Vagina (tissue), 2 donors: ENCODE results near the gene BICD1. TPM values are rescaled to one million over a fixed set of nuclear protein-coding genes. Genes with fewer than 3 reads are reported as not detected.

Experiments used
- DNase-seq, 2 donors: peaks; one replicate each; pipeline ENCODE4 v3.0.0-alpha.2; 2017; ENCODE audit errors: extremely low spot score in 2 of 2
- H3K27ac ChIP-seq: fragments of 200-600 bp; sonication (generic); one replicate; pipeline ENCODE4 v1.5.1; 2019
- H3K27me3 ChIP-seq: fragments of 200-600 bp; sonication (generic); one replicate; pipeline ENCODE4 v1.5.1; 2019
- H3K36me3 ChIP-seq, 2 donors: fragments of 200-600 bp; sonication (generic); one replicate each; pipeline ENCODE4 v1.5.1; 2017 to 2019
- H3K4me1 ChIP-seq: fragments of 200-600 bp; sonication (generic); one replicate; pipeline ENCODE4 v1.5.1; 2019
- H3K4me3 ChIP-seq, 2 donors: fragments of 200-600 bp; sonication (generic); 1 replicate in 1 of 2; 2 replicates in 1 of 2; pipeline ENCODE4 v1.5.1; 2016 to 2019
- H3K9me3 ChIP-seq: fragments of 200-600 bp; sonication (generic); one replicate; pipeline ENCODE4 v1.5.1; 2019
- POLR2A ChIP-seq, 2 donors: fragments of 450-650 bp; IDR thresholded peaks; one replicate each; pipeline ENCODE4 v1.6.1; 2017; ENCODE audit warnings: antibody characterized with exemption in 2 of 2, mild to moderate bottlenecking in 2 of 2, moderate library complexity in 2 of 2
- POLR2AphosphoS5 ChIP-seq, 2 donors: sonication (generic); formaldehyde crosslinking; IDR thresholded peaks; one replicate each; pipeline ENCODE4 v1.9.0; 2017; ENCODE audit warnings: antibody characterized with exemption in 2 of 2, mild to moderate bottlenecking in 2 of 2, low read depth in 1 of 2; ENCODE audit not compliant: insufficient read depth in 1 of 2
- intact Hi-C: fragments of 100-400 bp; cut with DNase I; formaldehyde crosslinking; loops from one replicate; pipeline ENCODE4 v1.15.1; 2023
- total RNA-seq: library from RNA; depleted of rRNA; stranded (reverse); fragments of >200 nt; gene quantifications from one replicate; pipeline ENCODE4 v1.2.3, GENCODE V29; 2016
- TF ChIP-seq, protein P1 (sequence below), 3 experiments: fragments of 450-650 bp in 2 of 3; fragments of 200-600 bp in 1 of 3; sonication (generic) in 1 of 3; IDR thresholded peaks; one replicate each; pipeline ENCODE4 v1.5.1; 2017 to 2019; ENCODE audit warnings: antibody characterized with exemption in 3 of 3, mild to moderate bottlenecking in 2 of 3, moderate library complexity in 2 of 3

The BICD1 gene
- total RNA-seq, 1 donor from 2014 or later = 19.6 TPM

DNA sequence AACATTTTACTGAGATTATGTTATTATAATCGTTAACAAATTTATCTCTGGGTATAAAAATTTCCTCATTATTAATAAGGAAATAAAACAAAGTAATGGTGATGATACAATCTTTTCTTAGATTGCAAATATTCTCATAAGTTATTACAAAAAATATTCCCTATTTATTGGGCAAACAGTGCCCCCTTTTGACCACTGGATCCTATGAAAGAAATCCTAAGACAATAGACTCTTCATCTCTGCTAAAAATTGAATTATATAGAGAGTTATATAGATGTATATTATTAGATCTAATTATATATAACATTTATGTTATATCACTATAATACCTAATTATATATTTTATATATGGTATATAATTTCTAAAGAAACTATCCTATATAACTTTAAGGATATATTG is 198.5 kb downstream of the BICD1 start:
- H3K27me3 ChIP-seq = no peaks in the 10 kb centered on the region
- H3K36me3 ChIP-seq = no peaks in the 10 kb centered on the region
- no peaks in the 10 kb centered on the region for H3K4me1 ChIP-seq
- intact Hi-C loops = loop anchor here (2.0 to 10.0 kb wide), 3 partner anchors 244 to 650 kb away; partner anchors contain the start of gene ETFBKMT
- no peak overlapping the region for H3K27ac ChIP-seq
- H3K4me3 ChIP-seq = no peak overlapping the region
- no peaks in the 10 kb centered on the region for H3K9me3 ChIP-seq
- no peak for DNase-seq
- no peak for TF ChIP-seq POLR2A (IDR thresholded peaks at IDR 0.05)
- TF ChIP-seq, protein P1, sequence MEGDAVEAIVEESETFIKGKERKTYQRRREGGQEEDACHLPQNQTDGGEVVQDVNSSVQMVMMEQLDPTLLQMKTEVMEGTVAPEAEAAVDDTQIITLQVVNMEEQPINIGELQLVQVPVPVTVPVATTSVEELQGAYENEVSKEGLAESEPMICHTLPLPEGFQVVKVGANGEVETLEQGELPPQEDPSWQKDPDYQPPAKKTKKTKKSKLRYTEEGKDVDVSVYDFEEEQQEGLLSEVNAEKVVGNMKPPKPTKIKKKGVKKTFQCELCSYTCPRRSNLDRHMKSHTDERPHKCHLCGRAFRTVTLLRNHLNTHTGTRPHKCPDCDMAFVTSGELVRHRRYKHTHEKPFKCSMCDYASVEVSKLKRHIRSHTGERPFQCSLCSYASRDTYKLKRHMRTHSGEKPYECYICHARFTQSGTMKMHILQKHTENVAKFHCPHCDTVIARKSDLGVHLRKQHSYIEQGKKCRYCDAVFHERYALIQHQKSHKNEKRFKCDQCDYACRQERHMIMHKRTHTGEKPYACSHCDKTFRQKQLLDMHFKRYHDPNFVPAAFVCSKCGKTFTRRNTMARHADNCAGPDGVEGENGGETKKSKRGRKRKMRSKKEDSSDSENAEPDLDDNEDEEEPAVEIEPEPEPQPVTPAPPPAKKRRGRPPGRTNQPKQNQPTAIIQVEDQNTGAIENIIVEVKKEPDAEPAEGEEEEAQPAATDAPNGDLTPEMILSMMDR (IDR thresholded peaks at IDR 0.05) = peak in 1 of 3 experiments; percentile 40
- TF ChIP-seq POLR2AphosphoS5 (IDR thresholded peaks at IDR 0.05; ENCODE audit: insufficient read depth in 1 of 2, low read depth in 1 of 2) = no peak

GRCh38 chr12:32307326-32307725 is 200.7 kb downstream of the BICD1 start:
- no peak for DNase-seq
- no peak overlapping the region for H3K4me3 ChIP-seq
- intact Hi-C loops = loop anchor here (10.0 kb wide), 2 partner anchors 623 to 653 kb away; partner anchors contain the start of gene ETFBKMT
- H3K4me1 ChIP-seq = no peaks in the 10 kb centered on the region
- H3K36me3 ChIP-seq = no peaks in the 10 kb centered on the region
- TF ChIP-seq, protein P1 (IDR thresholded peaks at IDR 0.05) = no peak
- TF ChIP-seq POLR2AphosphoS5 (IDR thresholded peaks at IDR 0.05; ENCODE audit: insufficient read depth in 1 of 2, low read depth in 1 of 2) (no peak), POLR2A (IDR thresholded peaks at IDR 0.05) (no peak)
- no peak overlapping the region for H3K27ac ChIP-seq
- H3K9me3 ChIP-seq = no peaks in the 10 kb centered on the region
- no peaks in the 10 kb centered on the region for H3K27me3 ChIP-seq

- Histone ChIP-seq H3K4me1 (no peaks in the 10 kb centered on the region), H3K4me3 (no peak overlapping the region), H3K27ac (no peak overlapping the region), H3K9me3 (no peaks in the 10 kb centered on the region), H3K27me3 (no peaks in the 10 kb centered on the region), H3K36me3 (no peaks in the 10 kb centered on the region)
- intact Hi-C loops = loop anchor here (10.0 kb wide), 2 partner anchors 625 to 655 kb away; partner anchors contain the start of gene ETFBKMT
- DNase-seq = no peak
- no peak for TF ChIP-seq POLR2AphosphoS5 (IDR thresholded peaks at IDR 0.05; ENCODE audit: insufficient read depth in 1 of 2, low read depth in 1 of 2)
- TF ChIP-seq, protein P1 (IDR thresholded peaks at IDR 0.05) = no peak
Measured at GRCh38 chr12:32309811-32310736, 203.4 kb downstream of the BICD1 start.

- DNase-seq = no peak
- Histone ChIP-seq H3K4me3 (no peak overlapping the region), H3K36me3 (no peaks in the 10 kb centered on the region), H3K9me3 (no peaks in the 10 kb centered on the region), H3K27ac (no peak overlapping the region), H3K27me3 (no peaks in the 10 kb centered on the region), H3K4me1 (no peaks in the 10 kb centered on the region)
- intact Hi-C loops = no loop called here
- TF ChIP-seq POLR2AphosphoS5 (IDR thresholded peaks at IDR 0.05; ENCODE audit: insufficient read depth in 1 of 2, low read depth in 1 of 2) = no peak
- TF ChIP-seq, protein P1 (IDR thresholded peaks at IDR 0.05) = peak in 2 of 3 experiments; percentile 39 to 41
Measured at GRCh38 chr12:32312049-32312670, 205.5 kb downstream of the BICD1 start.
